Esophagus squamous epithelium (tissue), 4 donors: ENCODE measurements around the gene FBXL12.

ENCODE experiments used
- POLR2A ChIP-seq, 4 donors: fragments of 450-650 bp; IDR thresholded peaks; one replicate each; pipeline ENCODE4 v1.6.1; 2017; ENCODE audit warnings: antibody characterized with exemption in 4 of 4, mild to moderate bottlenecking in 4 of 4, moderate library complexity in 3 of 4
- TF ChIP-seq, protein P1 (sequence below), 6 experiments: fragments of 450-650 bp in 4 of 6; fragments of 200-600 bp in 2 of 6; sonication (generic) in 2 of 6; IDR thresholded peaks; one replicate each; pipeline ENCODE4 v1.5.1; 2016 to 2019; ENCODE audit warnings: antibody characterized with exemption in 6 of 6, mild to moderate bottlenecking in 4 of 6, moderate library complexity in 4 of 6

GRCh38 chr19:9808855-9809824 is 9.7 kb downstream of the FBXL12 start:
- TF ChIP-seq, protein P1, sequence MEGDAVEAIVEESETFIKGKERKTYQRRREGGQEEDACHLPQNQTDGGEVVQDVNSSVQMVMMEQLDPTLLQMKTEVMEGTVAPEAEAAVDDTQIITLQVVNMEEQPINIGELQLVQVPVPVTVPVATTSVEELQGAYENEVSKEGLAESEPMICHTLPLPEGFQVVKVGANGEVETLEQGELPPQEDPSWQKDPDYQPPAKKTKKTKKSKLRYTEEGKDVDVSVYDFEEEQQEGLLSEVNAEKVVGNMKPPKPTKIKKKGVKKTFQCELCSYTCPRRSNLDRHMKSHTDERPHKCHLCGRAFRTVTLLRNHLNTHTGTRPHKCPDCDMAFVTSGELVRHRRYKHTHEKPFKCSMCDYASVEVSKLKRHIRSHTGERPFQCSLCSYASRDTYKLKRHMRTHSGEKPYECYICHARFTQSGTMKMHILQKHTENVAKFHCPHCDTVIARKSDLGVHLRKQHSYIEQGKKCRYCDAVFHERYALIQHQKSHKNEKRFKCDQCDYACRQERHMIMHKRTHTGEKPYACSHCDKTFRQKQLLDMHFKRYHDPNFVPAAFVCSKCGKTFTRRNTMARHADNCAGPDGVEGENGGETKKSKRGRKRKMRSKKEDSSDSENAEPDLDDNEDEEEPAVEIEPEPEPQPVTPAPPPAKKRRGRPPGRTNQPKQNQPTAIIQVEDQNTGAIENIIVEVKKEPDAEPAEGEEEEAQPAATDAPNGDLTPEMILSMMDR (IDR thresholded peaks at IDR 0.05) = no peak
- no peak for TF ChIP-seq POLR2A (IDR thresholded peaks at IDR 0.05)
